Astrocyte (in vitro differentiated cells and primary cell): ENCODE data around the gene PSMG4. TPM values are rescaled to one million over a fixed set of nuclear protein-coding genes. Genes with fewer than 3 reads are reported as not detected.

Experiments
- DNase-seq: peaks from one replicate; pipeline ENCODE4 v3.0.0-alpha.2; 2010; ENCODE audit warnings: low read depth
- FAIRE-seq: peaks from 2 replicates; lab custom pipeline; 2011; peaks lifted over from hg19 to GRCh38; lab: Jason Lieb, UNC
- H2AFZ ChIP-seq: 2 replicates; pipeline ENCODE4 v1.6.0; 2012; ENCODE audit warnings: low read depth, low read length, inconsistent platforms
- H3K27ac ChIP-seq: 2 replicates; pipeline ENCODE4 v1.5.1; 2011; ENCODE audit warnings: low read depth, low read length, inconsistent platforms
- H3K27me3 ChIP-seq: 2 replicates; pipeline ENCODE4 v1.6.0; 2011; ENCODE audit warnings: low read length, inconsistent platforms; ENCODE audit not compliant: insufficient read depth
- H3K36me3 ChIP-seq: 2 replicates; pipeline ENCODE4 v1.5.1; 2011; ENCODE audit warnings: low read length, inconsistent platforms; ENCODE audit not compliant: insufficient read depth
- H3K4me1 ChIP-seq: 2 replicates; pipeline ENCODE4 v1.5.1; 2011; ENCODE audit warnings: low read length, inconsistent platforms; ENCODE audit not compliant: insufficient read depth
- H3K4me2 ChIP-seq: 2 replicates; pipeline ENCODE4 v1.6.0; 2012; ENCODE audit warnings: low read length, inconsistent platforms
- H3K4me3 ChIP-seq: 2 replicates; pipeline ENCODE4 v1.5.1; 2011; ENCODE audit warnings: low read depth, mild to moderate bottlenecking, low read length, inconsistent platforms; ENCODE audit not compliant: insufficient read depth
- H3K79me2 ChIP-seq: 2 replicates; pipeline ENCODE4 v1.6.0; 2012; ENCODE audit warnings: mild to moderate bottlenecking, low read length, inconsistent platforms; ENCODE audit not compliant: insufficient read depth
- H3K9ac ChIP-seq: 2 replicates; pipeline ENCODE4 v1.6.0; 2012; ENCODE audit warnings: mild to moderate bottlenecking, low read length, inconsistent platforms
- H3K9me3 ChIP-seq: 2 replicates; pipeline ENCODE4 v1.5.1; 2012; ENCODE audit warnings: low read depth, mild to moderate bottlenecking, low read length, inconsistent platforms; ENCODE audit not compliant: insufficient read depth
- H4K20me1 ChIP-seq: 2 replicates; pipeline ENCODE4 v1.6.0; 2012; ENCODE audit warnings: low read length, inconsistent platforms; ENCODE audit not compliant: insufficient read depth
- H3K27ac Mint-ChIP-seq: one replicate; pipeline ENCODE4 v1.8.0; 2021; ENCODE audit warnings: mild to moderate bottlenecking, mixed read lengths; ENCODE audit not compliant: unreplicated experiment
- H3K27me3 Mint-ChIP-seq: one replicate; pipeline ENCODE4 v1.8.0; 2021; ENCODE audit warnings: low read depth, mixed read lengths; ENCODE audit not compliant: unreplicated experiment
- H3K36me3 Mint-ChIP-seq: one replicate; pipeline ENCODE4 v1.8.0; 2021; ENCODE audit warnings: low read depth, mixed read lengths; ENCODE audit not compliant: unreplicated experiment
- H3K4me1 Mint-ChIP-seq: one replicate; pipeline ENCODE4 v1.8.0; 2021; ENCODE audit warnings: low read depth, mixed read lengths; ENCODE audit not compliant: unreplicated experiment
- H3K4me3 Mint-ChIP-seq: one replicate; pipeline ENCODE4 v1.8.0; 2021; ENCODE audit warnings: mild to moderate bottlenecking, moderate library complexity, mixed read lengths; ENCODE audit not compliant: unreplicated experiment
- H3K9me3 Mint-ChIP-seq: one replicate; pipeline ENCODE4 v1.8.0; 2021; ENCODE audit warnings: mild to moderate bottlenecking, mixed read lengths; ENCODE audit not compliant: unreplicated experiment
- CTCF ChIP-seq: IDR thresholded peaks from 2 replicates; pipeline ENCODE4 v1.5.1; 2011; ENCODE audit warnings: low read depth, mild to moderate bottlenecking, inconsistent platforms, low read length, moderate library complexity; ENCODE audit not compliant: insufficient read depth
- EZH2 ChIP-seq: IDR thresholded peaks from 2 replicates; pipeline ENCODE4 v1.6.1; 2012; ENCODE audit warnings: mild to moderate bottlenecking, low read length, inconsistent platforms; ENCODE audit not compliant: insufficient read depth
- total RNA-seq: library from RNA; stranded (reverse); gene quantifications from 2 replicates; pipeline ENCODE4 v1.2.1, GENCODE V29; 2021

Gene PSMG4
- total RNA-seq, 1 donor from 2014 or later = 23.4 TPM

- no peak overlapping the region for H3K4me3 ChIP-seq
- Mint-ChIP-seq H3K4me1 (no peaks in the 10 kb centered on the region), H3K9me3 (peaks cover 2% of the 10 kb centered on the region), H3K27me3 (peaks cover 37% of the 10 kb centered on the region), H3K36me3 (no peaks in the 10 kb centered on the region), H3K27ac (no peak overlapping the region), H3K4me3 (no peak overlapping the region)
- H3K9me3 ChIP-seq = no peaks in the 10 kb centered on the region
- no peak overlapping the region for H3K4me2 ChIP-seq
- no peaks in the 10 kb centered on the region for H3K4me1 ChIP-seq
- H3K27ac ChIP-seq = no peak overlapping the region
- no peak for FAIRE-seq
- no peaks in the 10 kb centered on the region for H3K36me3 ChIP-seq
- no peak for DNase-seq
- H4K20me1 ChIP-seq = no peaks in the 10 kb centered on the region
- no peaks in the 10 kb centered on the region for H3K27me3 ChIP-seq
- H3K79me2 ChIP-seq = no peaks in the 10 kb centered on the region
- H3K9ac ChIP-seq = no peak overlapping the region
- TF ChIP-seq CTCF (no peak), EZH2 (no peak)
- no peak overlapping the region for H2AFZ ChIP-seq
Observed at GRCh38 chr6:3315841-3316240, 57.1 kb downstream of the PSMG4 start.

GRCh38 chr6:3316331-3316730, 57.6 kb downstream of the PSMG4 start:
- Mint-ChIP-seq H3K27ac (no peak overlapping the region), H3K36me3 (no peaks in the 10 kb centered on the region), H3K9me3 (peaks cover 2% of the 10 kb centered on the region), H3K4me3 (no peak overlapping the region), H3K27me3 (peaks cover 37% of the 10 kb centered on the region), H3K4me1 (no peaks in the 10 kb centered on the region)
- Histone ChIP-seq H3K9ac (no peak overlapping the region), H3K4me2 (no peak overlapping the region), H3K4me3 (no peak overlapping the region), H3K27me3 (no peaks in the 10 kb centered on the region), H3K9me3 (no peaks in the 10 kb centered on the region), H4K20me1 (no peaks in the 10 kb centered on the region), H3K27ac (no peak overlapping the region), H3K36me3 (no peaks in the 10 kb centered on the region), H3K79me2 (no peaks in the 10 kb centered on the region), H3K4me1 (no peaks in the 10 kb centered on the region), H2AFZ (no peak overlapping the region)
- DNase-seq (no peak), FAIRE-seq (no peak)
- TF ChIP-seq CTCF = no peak
- no peak for TF ChIP-seq EZH2

- H3K4me1 ChIP-seq = no peaks in the 10 kb centered on the region
- H4K20me1 ChIP-seq = no peaks in the 10 kb centered on the region
- Mint-ChIP-seq H3K9me3 (peaks cover 2% of the 10 kb centered on the region), H3K27ac (no peak overlapping the region), H3K4me3 (no peak overlapping the region), H3K36me3 (no peaks in the 10 kb centered on the region), H3K27me3 (peaks cover 37% of the 10 kb centered on the region), H3K4me1 (no peaks in the 10 kb centered on the region)
- no peak overlapping the region for H3K27ac ChIP-seq
- no peak for DNase-seq
- TF ChIP-seq CTCF (no peak), EZH2 (no peak)
- FAIRE-seq = no peak
- H3K4me3 ChIP-seq = no peak overlapping the region
- H3K36me3 ChIP-seq = no peaks in the 10 kb centered on the region
- no peak overlapping the region for H3K9ac ChIP-seq
- H3K27me3 ChIP-seq = no peaks in the 10 kb centered on the region
- no peak overlapping the region for H2AFZ ChIP-seq
- no peaks in the 10 kb centered on the region for H3K9me3 ChIP-seq
- H3K4me2 ChIP-seq = no peak overlapping the region
- H3K79me2 ChIP-seq = no peaks in the 10 kb centered on the region
Observed at GRCh38 chr6:3316818-3317217, 58.1 kb downstream of the PSMG4 start.

Other genes with a start within 250 kb of the PSMG4 start
- 21.9 and 23.4 TPM in 2 replicates for gene RIPK1, start 190.5 kb upstream of the PSMG4 start, total RNA-seq
- 22.7 and 23.1 TPM in 2 replicates for gene BPHL, start 140.2 kb upstream of the PSMG4 start, total RNA-seq
- gene TUBB2A, start 101.4 kb upstream of the PSMG4 start, total RNA-seq = 390 and 401 TPM in 2 replicates
- 124 and 144 TPM in 2 replicates for gene TUBB2B, start 31.3 kb upstream of the PSMG4 start, total RNA-seq
- gene SLC22A23, start 198.1 kb downstream of the PSMG4 start, total RNA-seq = 3.7 and 5.7 TPM in 2 replicates